NOMO-1 treated with dmso at 0.1 percent for 144 hours (cell line): ENCODE measurements around the gene UBR3.
"Not testable (repeated sequence)": the region's sequence is repeated elsewhere in the genome, so short reads cannot be mapped to it uniquely, and the experiment has no call there.

Experiments used
- DNase-seq: peaks from one replicate; lab custom pipeline; 2025; ENCODE audit not compliant: unreplicated experiment; lab: John Stamatoyannopoulos, UW

The UBR3 gene

DNA sequence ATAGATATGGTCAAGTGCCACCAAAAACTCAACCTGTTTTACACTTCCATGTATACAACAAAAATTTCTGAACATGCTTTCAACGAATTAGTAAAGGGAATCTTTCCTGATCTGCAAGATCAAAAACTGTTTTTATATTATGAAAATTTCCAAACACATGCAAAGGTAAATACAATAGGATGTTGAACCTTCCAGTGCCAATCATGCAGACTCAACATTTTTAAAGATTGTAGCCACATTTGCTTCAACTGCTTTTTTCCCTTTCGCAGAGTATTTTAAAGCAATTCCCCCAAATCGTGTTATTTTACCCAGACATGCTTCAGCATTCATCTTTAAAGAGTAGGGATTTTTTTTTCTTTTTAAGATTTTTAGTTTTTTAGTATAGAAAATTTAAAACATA is 40.3 kb downstream of the UBR3 start:
- DNase-seq: no peak

DNA sequence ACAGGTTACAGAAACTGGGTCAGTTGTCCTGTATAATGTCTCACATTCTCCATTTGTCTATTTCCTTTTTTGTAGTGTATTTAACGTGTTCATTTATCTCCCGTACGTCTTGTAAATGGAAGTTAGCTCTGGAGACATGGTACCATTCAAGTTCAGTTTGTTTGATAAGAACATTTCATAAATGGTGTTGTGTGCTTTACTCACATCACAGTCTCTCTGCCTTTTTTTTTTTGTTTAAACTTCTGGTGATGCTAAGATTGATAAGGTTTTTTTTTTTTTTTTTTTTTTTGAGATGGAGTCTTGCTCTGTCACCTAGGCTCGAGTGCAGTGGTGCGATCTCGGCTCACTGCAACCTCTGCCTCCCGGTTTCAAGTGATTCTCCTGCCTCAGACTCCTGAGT is 41.7 kb downstream of the UBR3 start:
- DNase-seq: no peak

DNA sequence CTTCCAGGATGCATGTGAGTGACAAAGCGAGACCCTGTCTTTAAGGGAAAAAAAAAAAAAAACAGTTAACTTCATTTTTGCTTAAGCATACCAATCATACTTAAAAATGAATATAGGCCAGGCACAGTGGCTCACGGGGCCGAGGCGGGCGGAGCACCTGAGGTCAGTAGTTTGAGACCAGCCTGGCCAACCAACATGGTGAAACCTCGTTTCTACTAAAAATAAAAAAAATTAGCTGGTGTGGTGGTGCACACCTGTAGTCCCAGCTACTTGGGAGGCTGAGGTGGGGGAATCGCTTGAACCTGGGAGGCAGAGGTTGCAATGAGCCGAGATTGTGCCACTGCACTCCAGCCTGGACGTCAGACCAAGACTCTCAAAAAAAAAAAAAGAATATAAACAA is 44.1 kb downstream of the UBR3 start:
- not testable (repeated sequence) for DNase-seq

DNA sequence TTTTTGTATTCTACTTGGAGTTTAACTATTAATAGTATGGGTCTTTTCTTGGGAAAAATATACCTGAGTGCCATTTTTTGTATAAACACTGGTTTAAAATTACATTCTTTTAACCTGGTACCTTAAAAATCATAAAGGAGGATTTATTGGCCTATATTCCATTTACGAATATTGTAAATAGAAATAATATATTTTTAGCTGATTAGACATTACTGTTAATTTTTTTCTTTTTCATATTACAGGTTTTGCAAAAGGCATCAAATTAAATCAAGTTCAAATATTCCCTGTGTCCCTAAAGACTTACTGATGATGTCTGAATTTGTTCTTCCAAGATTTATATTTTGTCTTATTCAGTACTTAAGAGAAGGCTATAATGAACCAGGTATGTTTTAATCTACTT is 44.7 kb downstream of the UBR3 start:
- no peak for DNase-seq

DNA sequence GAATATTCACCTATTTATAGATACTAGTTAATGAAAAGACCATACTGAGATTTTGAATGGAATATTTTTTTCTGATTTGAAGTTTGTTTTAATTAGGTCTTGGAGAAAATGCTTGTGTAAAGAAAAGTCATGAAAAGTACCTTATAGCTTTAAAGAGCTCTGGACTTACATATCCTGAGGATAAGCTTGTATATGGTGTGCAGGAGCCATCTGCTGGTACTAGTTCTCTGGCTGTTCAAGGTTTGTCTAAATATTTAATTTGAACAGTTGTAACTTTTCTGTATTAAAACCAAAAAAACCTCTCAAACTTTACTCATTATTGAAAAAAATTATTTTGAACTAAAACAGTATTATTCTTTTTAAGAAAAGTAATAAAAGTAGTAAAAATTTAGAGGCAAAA is 50.1 kb downstream of the UBR3 start:
- DNase-seq: no peak

DNA sequence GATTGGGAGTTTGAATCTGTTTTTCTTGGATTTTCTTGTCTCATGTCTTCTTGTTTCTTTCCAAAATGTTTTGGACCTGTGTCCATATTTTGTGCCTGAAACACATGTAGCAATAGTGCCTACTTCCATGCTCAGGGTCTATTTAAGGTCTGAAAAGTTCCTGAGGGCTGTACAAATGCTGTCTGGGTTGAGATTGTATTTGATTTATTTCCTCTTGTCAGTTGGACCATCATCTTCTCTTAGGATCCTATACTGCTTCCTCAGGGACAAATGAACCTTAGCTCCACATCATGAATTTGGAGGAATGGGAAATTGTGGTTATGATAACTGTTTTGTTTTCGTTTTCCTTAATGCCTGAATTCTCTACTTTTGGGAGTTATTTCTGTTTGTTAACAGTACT is 59.9 kb downstream of the UBR3 start:
- no peak for DNase-seq

DNA sequence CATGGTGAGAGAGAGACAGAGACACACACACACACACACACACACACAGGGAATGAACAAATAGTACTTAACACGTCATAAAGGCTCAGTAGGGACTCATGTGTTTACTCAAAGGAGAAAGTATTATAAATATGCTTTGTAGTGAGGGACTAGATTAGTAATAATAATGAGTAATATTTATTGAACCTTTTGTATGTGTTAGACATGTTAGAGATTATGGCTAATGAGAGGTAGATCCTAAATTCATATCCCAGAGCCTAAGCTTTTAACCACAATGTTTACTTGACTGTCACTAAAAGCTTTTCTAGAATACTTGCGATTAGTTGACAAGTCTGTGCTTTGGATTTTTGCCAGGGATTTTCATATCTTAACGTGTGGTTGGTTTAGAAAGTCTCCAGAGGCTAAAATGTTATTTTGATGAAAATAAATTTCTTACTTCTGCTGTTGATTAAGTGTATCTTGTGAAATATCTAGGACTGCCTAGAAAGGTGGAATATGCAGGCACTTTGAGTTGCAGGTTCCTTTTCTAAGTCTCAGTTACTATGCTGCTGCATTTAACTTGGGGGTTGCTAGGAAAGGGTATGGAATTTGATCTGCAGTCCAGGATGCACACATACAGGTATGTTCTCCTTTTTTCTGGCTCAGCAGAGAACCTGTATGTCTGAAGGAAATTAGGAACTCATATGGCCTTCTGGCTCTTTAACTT is 64.5 kb downstream of the UBR3 start:
- no peak for DNase-seq

DNA sequence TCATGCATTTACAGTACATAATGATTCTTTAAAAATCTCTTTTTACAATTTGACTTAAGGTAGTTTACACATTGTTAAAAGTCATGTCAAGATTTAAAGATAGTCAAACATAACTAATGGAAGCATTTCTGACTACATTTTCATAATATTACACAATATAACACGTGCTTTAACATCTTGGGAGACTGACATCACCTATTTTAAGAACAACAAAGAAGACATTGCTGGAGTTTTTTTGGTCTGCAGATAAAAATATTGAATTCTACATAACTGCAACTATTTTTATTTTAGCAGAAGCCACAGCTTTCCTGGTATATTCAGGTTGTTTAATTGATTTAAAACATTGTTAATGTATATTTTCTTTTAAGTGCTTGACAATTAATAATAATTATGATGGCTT is 65.7 kb downstream of the UBR3 start:
- no peak for DNase-seq

DNA sequence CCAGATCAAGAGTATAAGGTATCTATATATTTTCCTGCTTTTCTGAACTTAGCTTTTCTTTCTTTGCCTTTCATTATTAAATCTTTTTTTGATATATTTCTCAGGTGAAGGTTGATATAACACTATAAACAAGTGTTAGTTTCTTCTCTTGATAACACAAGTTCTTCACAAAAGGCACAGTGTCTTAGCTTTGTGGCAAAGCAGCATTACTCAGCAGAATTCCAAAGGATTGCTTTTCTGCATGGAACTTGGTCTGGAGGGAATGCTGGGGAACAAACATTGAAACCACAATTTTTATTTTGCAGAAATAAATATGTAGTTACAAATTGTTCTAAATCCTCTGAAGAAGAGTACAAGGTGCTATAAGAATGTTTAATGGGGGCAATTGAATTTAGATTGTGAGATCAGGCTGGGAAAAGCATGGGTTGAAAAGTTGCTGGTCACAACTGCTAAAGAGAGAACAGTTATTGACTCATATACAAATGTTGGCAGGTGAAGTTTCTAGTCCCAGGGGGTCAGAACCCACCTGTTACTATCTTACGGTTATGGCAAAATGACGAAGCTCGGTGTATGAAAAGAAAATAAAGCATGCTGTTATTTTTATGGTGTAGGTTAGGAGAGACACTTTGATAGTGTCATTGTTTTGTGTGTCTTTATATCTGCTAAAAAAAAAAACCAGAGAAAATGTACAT is 68.2 kb downstream of the UBR3 start:
- DNase-seq: no peak

DNA sequence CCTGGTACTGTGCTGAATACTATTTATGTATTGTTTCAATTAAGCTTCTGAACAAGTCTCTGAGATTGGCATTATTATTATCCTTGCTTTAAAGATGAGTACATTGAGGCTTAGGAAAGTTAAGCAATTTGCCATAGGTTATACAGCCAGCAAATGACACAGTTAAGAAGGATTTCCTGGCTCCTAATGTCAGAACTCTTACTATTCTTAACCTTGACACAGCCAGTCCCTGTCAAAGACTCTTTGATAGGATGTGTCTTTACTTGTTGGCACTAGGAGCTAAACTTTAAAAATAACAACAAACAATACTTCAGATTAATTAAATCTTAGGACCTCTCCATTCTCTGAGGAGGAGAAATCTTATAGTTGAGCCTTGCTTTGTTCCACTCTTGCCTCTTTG is 70.6 kb downstream of the UBR3 start:
- no peak for DNase-seq

DNA sequence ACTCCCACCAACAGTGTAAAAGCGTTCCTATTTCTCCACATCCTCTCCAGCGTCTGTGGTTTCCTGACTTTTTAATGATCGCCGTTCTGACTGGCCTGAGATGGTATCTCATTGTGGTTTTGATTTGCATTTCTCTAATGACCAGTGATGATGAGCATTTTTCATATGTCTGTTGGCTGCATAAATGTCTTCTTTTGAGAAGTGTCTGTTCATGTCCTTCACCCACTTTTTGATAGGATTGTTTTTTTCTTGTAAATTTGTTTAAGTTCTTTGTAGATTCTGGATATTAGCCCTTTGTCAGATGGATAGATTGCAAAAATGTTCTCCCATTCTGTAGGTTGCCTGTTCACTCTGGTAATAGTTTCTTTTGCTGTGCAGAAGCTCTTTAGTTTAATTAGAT is 72.8 kb downstream of the UBR3 start:
- not testable (repeated sequence) for DNase-seq

DNA sequence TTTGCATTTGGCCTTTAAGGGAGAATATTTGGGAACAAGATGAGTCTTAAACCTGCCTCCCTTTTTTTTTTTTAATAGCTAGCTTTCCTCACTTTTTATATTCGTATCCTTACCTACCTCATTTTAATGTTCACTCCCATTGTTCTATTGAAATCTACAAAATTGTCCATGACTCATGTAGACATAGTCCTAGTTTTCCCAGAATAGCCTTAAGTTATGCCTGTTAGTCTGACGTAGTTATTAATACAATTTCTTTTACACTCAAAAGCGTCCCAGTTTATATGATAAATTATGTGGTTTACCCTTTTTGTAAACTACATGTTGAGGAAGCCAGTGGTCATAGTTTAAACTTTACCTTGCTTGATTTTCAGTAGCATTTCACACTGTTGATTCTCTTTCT is 73.4 kb downstream of the UBR3 start:
- no peak for DNase-seq

DNA sequence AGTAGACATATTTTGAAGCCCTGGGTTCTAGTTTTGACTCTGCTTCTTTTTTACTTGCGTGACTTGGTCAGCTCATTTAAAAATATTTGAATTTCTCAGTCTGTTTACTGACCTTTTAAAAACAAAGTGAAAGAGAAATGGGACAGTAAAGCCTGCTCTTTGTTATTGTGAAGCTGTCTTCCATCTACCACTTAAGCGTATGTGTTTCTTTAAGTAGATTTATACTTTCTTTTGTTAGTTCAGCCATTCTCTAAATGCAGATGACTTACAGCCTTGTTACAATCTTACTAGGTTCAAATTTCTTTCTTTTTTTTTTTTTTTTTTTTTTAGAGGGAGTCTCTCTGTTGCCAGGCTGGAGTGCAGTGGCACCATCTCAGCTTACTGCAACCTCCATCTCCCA is 79.5 kb downstream of the UBR3 start:
- no peak for DNase-seq

DNA sequence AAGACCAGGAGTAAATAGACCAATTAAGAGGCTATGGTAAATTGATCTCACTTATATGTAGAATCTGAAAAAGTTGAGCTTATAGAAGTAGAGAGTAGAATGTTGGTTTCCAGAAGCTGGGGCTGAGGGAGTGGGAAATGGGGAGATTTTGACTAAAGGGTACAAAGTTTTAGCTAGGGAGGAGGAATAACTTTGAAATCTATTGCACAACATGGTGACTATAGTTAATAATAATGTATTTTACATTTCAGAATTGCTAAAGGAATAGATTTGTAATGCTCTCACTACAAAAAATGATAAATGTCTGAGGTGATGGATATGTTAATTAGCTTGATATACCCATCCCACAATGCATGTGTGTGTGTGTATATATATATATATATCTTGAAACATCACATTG is 82.1 kb downstream of the UBR3 start:
- no peak for DNase-seq

DNA sequence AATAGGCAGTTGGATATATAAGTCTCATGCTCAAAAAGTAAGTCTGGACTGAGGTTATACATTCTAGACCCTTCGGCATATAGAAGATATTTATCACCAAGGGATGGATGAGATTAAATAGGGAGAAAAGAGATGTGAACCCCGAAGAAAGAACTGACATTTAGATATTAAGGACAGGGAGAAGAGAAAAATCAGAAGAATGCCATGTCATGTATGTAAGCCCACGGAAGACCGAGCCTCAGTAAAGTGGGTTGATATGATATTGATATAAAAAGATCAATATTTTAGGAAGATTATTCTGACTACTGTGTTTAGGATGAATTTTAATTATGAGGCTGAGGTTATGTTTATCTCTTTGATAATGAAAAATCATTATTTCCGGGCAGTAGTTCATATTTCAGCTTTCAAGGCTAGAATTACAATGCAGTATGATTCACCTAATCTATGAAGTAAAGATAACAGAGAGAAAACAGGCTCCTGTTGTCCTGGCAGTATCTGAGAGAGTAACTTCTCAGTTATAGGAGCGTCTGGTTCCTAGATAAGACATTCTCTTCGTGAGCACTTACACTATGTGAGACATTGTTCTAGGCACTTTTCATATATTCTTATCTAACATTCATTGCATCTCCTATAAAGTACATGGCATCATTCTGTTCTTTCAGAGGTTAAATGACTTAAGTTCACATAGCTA is 83.0 kb downstream of the UBR3 start:
- no peak for DNase-seq

DNA sequence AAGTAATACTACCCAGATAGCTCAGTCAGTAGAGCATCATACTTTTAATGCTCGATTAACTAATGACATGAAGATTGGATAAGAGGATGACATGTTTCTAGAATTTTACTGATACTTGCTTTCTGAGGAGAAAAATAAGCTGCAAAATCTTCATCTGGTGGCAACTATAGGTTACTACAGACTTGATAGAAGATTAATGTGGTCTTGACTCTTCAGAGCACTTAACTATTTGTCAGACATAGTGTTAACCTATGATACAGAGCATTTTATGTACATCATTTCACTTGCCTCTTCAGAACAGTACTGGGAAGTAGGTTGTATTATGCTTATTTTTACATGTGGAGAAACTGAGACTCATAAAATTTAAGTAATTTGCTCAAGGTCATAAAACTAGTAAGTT is 83.9 kb downstream of the UBR3 start:
- DNase-seq: no peak

DNA sequence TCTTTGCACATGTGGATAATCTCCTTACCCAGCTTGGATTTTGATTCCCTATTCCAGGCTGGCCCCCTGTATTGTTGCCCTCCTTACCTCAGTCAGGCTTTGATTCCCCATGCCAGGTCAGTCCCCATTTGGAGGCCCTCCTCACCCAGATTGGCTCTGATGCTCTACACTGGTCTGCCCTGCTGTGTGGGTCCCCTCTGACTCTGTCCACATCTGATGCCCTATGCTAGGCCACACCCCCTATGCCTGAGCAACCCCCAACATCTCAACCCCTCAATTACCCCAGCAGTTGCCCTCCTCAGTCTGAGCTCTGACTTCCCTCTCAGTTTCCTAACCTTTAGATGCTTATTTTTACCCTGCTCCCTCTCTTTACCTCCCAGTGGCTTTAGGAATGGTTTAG is 89.4 kb downstream of the UBR3 start:
- DNase-seq: no peak

DNA sequence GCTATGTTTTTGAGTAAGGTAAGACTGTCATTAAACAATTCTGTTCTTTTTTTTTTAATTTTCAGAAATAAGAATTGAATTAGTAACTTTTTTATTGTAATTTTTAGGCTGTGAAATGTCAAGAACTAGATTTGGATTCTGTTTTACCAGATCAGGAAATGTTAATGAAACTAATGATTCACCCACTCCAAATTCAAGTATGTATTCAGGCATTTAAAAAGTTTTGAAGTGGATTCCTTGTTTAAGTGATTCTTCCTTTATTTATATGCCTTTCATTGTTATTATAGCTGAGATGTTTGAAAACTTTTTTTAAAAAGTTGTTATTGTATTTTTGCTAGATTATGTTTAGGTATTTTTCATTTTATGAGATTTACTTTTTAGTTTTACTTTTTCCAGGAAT is 96.7 kb downstream of the UBR3 start:
- no peak for DNase-seq

DNA sequence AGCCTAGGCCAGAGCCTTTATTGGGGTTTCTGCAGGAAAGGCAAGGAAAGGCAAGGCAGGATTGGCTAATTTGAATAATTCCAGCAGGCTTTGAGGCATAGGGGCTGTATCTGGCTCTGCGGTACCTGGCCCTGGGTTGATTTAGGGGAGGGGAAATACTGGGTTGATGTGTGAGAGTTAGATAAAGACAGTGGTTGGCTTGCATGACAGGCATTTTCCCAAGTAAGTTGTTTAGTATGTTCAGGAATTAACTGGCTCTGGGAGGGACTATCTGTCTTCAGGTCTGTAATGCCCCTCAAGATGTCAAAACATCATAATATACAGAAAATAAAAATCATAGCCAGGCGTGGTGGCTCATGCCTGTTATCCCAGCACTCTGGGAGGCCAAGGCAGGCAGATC is 98.7 kb downstream of the UBR3 start:
- no peak for DNase-seq

DNA sequence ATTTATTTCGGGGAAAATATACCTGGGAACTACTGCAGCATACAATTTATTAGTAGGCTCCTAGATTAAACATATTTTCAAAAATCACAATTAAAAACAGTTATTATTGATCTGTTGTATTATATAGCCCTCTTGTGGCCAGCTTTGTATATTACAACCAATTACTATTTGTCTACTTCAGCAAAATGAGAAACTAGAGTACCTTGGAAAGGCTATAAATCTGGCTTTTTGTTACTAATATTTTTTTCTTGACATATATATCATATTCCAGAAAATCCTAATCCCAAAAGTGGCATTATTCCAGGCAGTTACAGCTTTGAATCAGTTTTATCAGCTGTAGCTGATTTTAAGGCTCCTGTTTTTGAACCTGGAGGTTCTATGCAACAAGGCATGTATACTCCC is 101.2 kb downstream of the UBR3 start:
- no peak for DNase-seq

DNA sequence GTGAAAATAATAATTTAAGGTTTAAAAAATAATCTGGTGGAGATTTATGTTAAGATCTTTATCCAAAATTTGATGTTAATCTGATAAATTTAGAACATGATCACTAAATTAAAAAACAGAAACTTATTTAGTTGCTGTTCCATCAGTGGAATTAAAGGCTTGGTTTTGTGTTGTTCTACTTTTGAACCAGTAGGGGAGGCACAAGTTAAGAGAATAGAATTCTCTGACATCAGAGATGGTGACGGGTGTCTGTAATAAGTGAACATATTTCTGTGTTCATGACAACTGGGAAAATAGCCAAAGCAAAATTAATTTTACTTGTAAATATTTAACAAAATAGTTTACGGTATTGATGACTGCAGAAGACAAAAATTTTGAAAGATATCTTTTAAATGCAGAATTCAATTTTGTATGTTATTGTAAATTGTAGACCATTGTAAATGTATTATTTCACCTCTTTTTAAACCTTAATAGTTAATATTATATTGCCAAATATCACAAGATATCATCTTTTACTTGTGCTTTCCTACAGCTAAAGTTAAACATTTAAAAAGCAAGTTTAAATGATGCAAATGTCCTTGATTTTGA is 106.0 kb downstream of the UBR3 start:
- DNase-seq: no peak

DNA sequence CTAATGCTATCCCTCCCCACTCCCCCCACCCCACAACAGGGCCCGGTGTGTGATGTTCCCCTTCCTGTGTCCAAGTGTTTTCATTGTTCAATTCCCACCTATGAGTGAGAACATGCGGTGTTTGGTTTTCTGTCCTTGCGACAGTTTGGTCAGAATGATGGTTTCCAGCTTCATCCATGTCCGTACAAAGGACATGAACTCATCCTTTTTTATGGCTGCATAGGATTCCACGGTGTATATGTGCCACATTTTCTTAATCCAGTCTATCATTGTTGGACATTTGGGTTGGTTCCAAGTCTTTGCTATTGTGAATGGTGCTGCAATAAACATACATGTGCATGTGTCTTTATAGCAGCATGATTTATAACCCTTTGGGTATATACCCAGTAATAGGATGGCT is 109.4 kb downstream of the UBR3 start:
- not testable (repeated sequence) for DNase-seq
